Neuronal stem cell (in vitro differentiated cells): ENCODE data around the gene SNX3.
"Not testable (repeated sequence)": the region's sequence is repeated elsewhere in the genome, so short reads cannot be mapped to it uniquely, and the experiment has no call there.

Experiments
- DNase-seq: peaks from one replicate; pipeline ENCODE4 v3.0.0-alpha.2; 2013; ENCODE audit warnings: low spot score
- H2AFZ ChIP-seq: one replicate; pipeline ENCODE4 v1.6.1; 2013; ENCODE audit warnings: mild to moderate bottlenecking, low read length, inconsistent platforms
- H2AK5ac ChIP-seq: 2 replicates; pipeline ENCODE4 v1.6.1; 2013; ENCODE audit warnings: low read depth, mild to moderate bottlenecking, inconsistent platforms, low read length, moderate library complexity, mixed read lengths
- H2BK120ac ChIP-seq: 2 replicates; pipeline ENCODE4 v1.6.1; 2013; ENCODE audit warnings: low read depth, mild to moderate bottlenecking, inconsistent platforms, low read length, moderate library complexity, mixed read lengths
- H2BK12ac ChIP-seq: one replicate; pipeline ENCODE4 v1.6.1; 2013; ENCODE audit warnings: low read length, inconsistent platforms
- H2BK15ac ChIP-seq: 2 replicates; pipeline ENCODE4 v1.6.1; 2013; ENCODE audit warnings: mild to moderate bottlenecking, low read length, inconsistent platforms, mixed read lengths
- H2BK5ac ChIP-seq: one replicate; pipeline ENCODE4 v1.6.1; 2013; ENCODE audit warnings: inconsistent platforms, mild to moderate bottlenecking, low read length, moderate library complexity
- H3K14ac ChIP-seq: one replicate; pipeline ENCODE4 v1.6.1; 2013; ENCODE audit warnings: low read length, inconsistent platforms
- H3K18ac ChIP-seq: 2 replicates; pipeline ENCODE4 v1.6.1; 2013; ENCODE audit warnings: low read length, inconsistent platforms
- H3K23ac ChIP-seq: 2 replicates; pipeline ENCODE4 v1.6.1; 2013; ENCODE audit warnings: low read depth, mild to moderate bottlenecking, mixed read lengths, low read length, inconsistent platforms; ENCODE audit not compliant: poor library complexity
- H3K27ac ChIP-seq: replicated peaks from 3 replicates; pipeline ENCODE4 v1.5.1; 2013; ENCODE audit warnings: low read length, inconsistent platforms
- H3K27me3 ChIP-seq, 3 experiments: 2 replicates each; pipeline ENCODE4 v1.6.1; 2013; ENCODE audit warnings: low read length in 3 of 3, mild to moderate bottlenecking in 2 of 3, inconsistent platforms in 1 of 3, low read depth in 1 of 3, mixed read lengths in 1 of 3, moderate library complexity in 1 of 3; ENCODE audit not compliant: control insufficient read depth in 3 of 3, insufficient read depth in 3 of 3
- H3K36me3 ChIP-seq, 2 donors: replicated peaks in 1 of 2; 2 replicates each; pipeline ENCODE4 v1.6.1; 2013; ENCODE audit warnings: low read length in 2 of 2; ENCODE audit not compliant: control insufficient read depth in 2 of 2, insufficient read depth in 2 of 2
- H3K4ac ChIP-seq: 2 replicates; pipeline ENCODE4 v1.6.1; 2013; ENCODE audit warnings: inconsistent platforms, mild to moderate bottlenecking, low read length, moderate library complexity
- H3K4me1 ChIP-seq, 2 donors: 1 replicate in 1 of 2; 2 replicates in 1 of 2; pipeline ENCODE4 v1.6.1; 2013; ENCODE audit warnings: low read length in 2 of 2, low read depth in 1 of 2; ENCODE audit not compliant: control insufficient read depth in 2 of 2, insufficient read depth in 1 of 2
- H3K4me2 ChIP-seq: one replicate; pipeline ENCODE4 v1.6.1; 2013; ENCODE audit warnings: mild to moderate bottlenecking, low read length, inconsistent platforms; ENCODE audit not compliant: insufficient read depth, poor library complexity, severe bottlenecking
- H3K4me3 ChIP-seq, 2 donors: 2 replicates each; pipeline ENCODE4 v1.5.1; 2013; ENCODE audit warnings: low read length in 2 of 2, mild to moderate bottlenecking in 2 of 2, inconsistent platforms in 1 of 2, moderate library complexity in 1 of 2
- H3K79me1 ChIP-seq: one replicate; pipeline ENCODE4 v1.6.1; 2013; ENCODE audit warnings: low read depth, mild to moderate bottlenecking, inconsistent platforms, low read length, moderate library complexity
- H3K9ac ChIP-seq: one replicate; pipeline ENCODE4 v1.6.1; 2013; ENCODE audit warnings: mild to moderate bottlenecking, low read depth, low read length, inconsistent platforms; ENCODE audit not compliant: poor library complexity
- H3K9me3 ChIP-seq, 2 donors: replicated peaks in 1 of 2; 2 replicates each; pipeline versions ENCODE3 to v1.6.1; 2013; ENCODE audit warnings: low read length in 2 of 2, mild to moderate bottlenecking in 2 of 2, inconsistent platforms in 1 of 2, low read depth in 1 of 2, mixed read lengths in 1 of 2, moderate library complexity in 1 of 2; ENCODE audit not compliant: control insufficient read depth in 2 of 2, insufficient read depth in 1 of 2
- H4K8ac ChIP-seq: one replicate; pipeline ENCODE4 v1.6.1; 2013; ENCODE audit warnings: low read depth, mild to moderate bottlenecking, inconsistent platforms, low read length, moderate library complexity
- H4K91ac ChIP-seq: one replicate; pipeline ENCODE4 v1.6.1; 2013; ENCODE audit warnings: low read length, low read depth, mild to moderate bottlenecking, inconsistent platforms; ENCODE audit not compliant: poor library complexity
- WGBS, 2 donors: extraction: QIAGEN DNeasy Blood & Tissue Kit; methylation state at CpG; one replicate each; pipeline ENCODE4 v1.1.7; 2013; ENCODE audit warnings: missing lambda C conversion rate in 2 of 2, mixed read lengths in 1 of 2; ENCODE audit not compliant: insufficient read length in 2 of 2, insufficient replicate concordance in 1 of 2; ENCODE audit errors: extremely low coverage in 2 of 2; 5-methylcytosine and 5-hydroxymethylcytosine counted together

Gene SNX3

DNA sequence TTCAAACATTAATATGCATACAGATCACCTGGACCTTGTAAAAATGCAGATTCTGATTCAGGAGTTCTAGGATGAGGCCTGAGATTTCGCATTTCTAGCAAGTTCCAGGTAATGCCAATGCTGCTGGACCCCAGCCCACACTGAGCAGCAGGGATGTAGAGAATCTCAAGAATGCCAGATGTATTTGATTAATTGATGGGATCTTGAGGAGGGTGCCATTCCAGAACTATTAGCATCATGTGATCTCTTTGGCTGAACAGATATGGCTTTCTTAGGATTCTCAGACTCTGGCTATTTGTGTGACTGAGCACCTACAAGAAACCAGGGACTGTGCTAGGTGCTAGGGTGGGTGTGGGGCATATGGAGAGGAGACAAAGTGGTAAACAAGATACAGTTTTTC lies 16.5 kb upstream of the SNX3 start:
- Histone ChIP-seq H2BK15ac (no peak overlapping the region), H3K4me1 (peaks cover 0 to 2% of the 10 kb centered on the region in 2 donors), H3K27ac (no peak overlapping the region), H3K4ac (no peak overlapping the region), H4K8ac (no peak overlapping the region), H2BK12ac (no peak overlapping the region), H3K79me1 (no peaks in the 10 kb centered on the region), H3K9ac (no peak overlapping the region), H2BK5ac (no peak overlapping the region), H3K9me3 (no peaks in the 10 kb centered on the region), H3K36me3 (no peaks in the 10 kb centered on the region), H3K4me2 (no peak overlapping the region), H2BK120ac (no peak overlapping the region), H3K18ac (no peak overlapping the region), H3K4me3 (no peak overlapping the region), H2AFZ (no peak overlapping the region), H2AK5ac (no peak overlapping the region), H3K27me3 (no peaks in the 10 kb centered on the region), H4K91ac (no peak overlapping the region), H3K23ac (no peak overlapping the region), H3K14ac (no peak overlapping the region)
- WGBS, 2 donors, result no CpG with 5 or more reads among the region's 1 CpG
- DNase-seq, result no peak

- no peak overlapping the region for H3K14ac ChIP-seq
- peaks cover 0 to 2% of the 10 kb centered on the region in 2 donors for H3K4me1 ChIP-seq
- no peak overlapping the region for H3K23ac ChIP-seq
- no peak overlapping the region for H2BK15ac ChIP-seq
- no peak overlapping the region for H3K18ac ChIP-seq
- H3K4me2 ChIP-seq, result no peak overlapping the region
- no peaks in the 10 kb centered on the region for H3K27me3 ChIP-seq
- peak overlapping the region; percentile 24 for H3K9ac ChIP-seq
- no peak overlapping the region for H2AK5ac ChIP-seq
- DNase-seq, result no peak
- no peaks in the 10 kb centered on the region for H3K79me1 ChIP-seq
- no peak overlapping the region for H3K4me3 ChIP-seq
- no peak overlapping the region for H2BK12ac ChIP-seq
- H2BK5ac ChIP-seq, result no peak overlapping the region
- no peak overlapping the region for H3K27ac ChIP-seq
- no peak overlapping the region for H2BK120ac ChIP-seq
- no peak overlapping the region for H3K4ac ChIP-seq
- WGBS, 2 donors, result no CpG with 5 or more reads among the region's 2 CpGs
- no peak overlapping the region for H2AFZ ChIP-seq
- no peak overlapping the region for H4K91ac ChIP-seq
- H4K8ac ChIP-seq, result no peak overlapping the region
- H3K36me3 ChIP-seq, result no peaks in the 10 kb centered on the region
- H3K9me3 ChIP-seq, result no peaks in the 10 kb centered on the region
Observed at GRCh38 chr6:108275976-108276375, 15.1 kb upstream of the SNX3 start.

- Histone ChIP-seq H3K9me3 (no peaks in the 10 kb centered on the region), H2BK120ac (no peak overlapping the region), H4K8ac (no peak overlapping the region), H3K79me1 (no peaks in the 10 kb centered on the region), H4K91ac (no peak overlapping the region), H3K27ac (no peak overlapping the region), H3K18ac (no peak overlapping the region), H3K9ac (no peak overlapping the region), H3K4ac (no peak overlapping the region), H2AFZ (no peak overlapping the region), H3K23ac (no peak overlapping the region), H3K36me3 (no peaks in the 10 kb centered on the region), H3K4me3 (no peak overlapping the region), H3K14ac (no peak overlapping the region), H2BK12ac (no peak overlapping the region), H2BK15ac (no peak overlapping the region), H3K4me1 (peaks cover 0 to 2% of the 10 kb centered on the region in 2 donors), H2AK5ac (no peak overlapping the region), H3K4me2 (no peak overlapping the region), H2BK5ac (no peak overlapping the region), H3K27me3 (no peaks in the 10 kb centered on the region)
- no peak for DNase-seq
- WGBS, 2 donors, result no CpG with 5 or more reads among the region's 2 CpGs
Observed at GRCh38 chr6:108274546-108274945, 13.7 kb upstream of the SNX3 start.

DNA sequence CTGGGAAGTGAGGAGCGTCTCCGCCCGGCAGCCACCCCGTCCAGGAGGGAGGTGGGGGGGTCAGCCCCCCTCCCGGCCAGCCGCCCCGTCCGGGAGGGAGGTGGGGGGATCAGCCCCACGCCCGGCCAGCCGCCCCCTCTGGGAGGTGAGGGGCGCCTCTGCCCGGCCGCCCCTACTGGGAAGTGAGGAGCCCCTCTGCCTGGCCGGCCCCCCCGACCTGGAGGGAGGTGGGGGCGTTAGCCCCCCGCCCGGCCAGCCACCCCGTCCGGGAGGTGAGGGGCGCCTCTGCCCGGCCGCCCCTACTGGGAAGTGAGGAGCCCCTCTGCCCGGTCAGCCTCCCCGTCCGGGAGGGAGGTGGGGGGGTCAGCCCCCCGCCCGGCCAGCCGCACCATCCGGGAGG lies 9.1 kb upstream of the SNX3 start:
- not testable (repeated sequence) for H3K9me3 ChIP-seq, H3K4me2 ChIP-seq, H3K9ac ChIP-seq, H3K18ac ChIP-seq, H3K27ac ChIP-seq, H3K23ac ChIP-seq, H2BK12ac ChIP-seq, H4K8ac ChIP-seq, H4K91ac ChIP-seq, H3K79me1 ChIP-seq, H3K4me1 ChIP-seq, H3K4ac ChIP-seq, H3K27me3 ChIP-seq, H2BK5ac ChIP-seq, H2BK15ac ChIP-seq, H3K4me3 ChIP-seq, H2AK5ac ChIP-seq, DNase-seq, H3K14ac ChIP-seq, H2BK120ac ChIP-seq, H3K36me3 ChIP-seq, H2AFZ ChIP-seq
- no CpG with 5 or more reads among the region's 31 CpGs for WGBS, 2 donors
